Panc1 (cell line): ENCODE measurements around the gene POU2F1.

Experiments
- CTCF ChIP-seq: fragments of 450-650 bp; IDR thresholded peaks from 2 replicates; pipeline ENCODE4 v1.5.1; 2017; ENCODE audit warnings: mild to moderate bottlenecking
- POLR2AphosphoS5 ChIP-seq: IDR thresholded peaks from 2 replicates; pipeline ENCODE4 v1.6.1; 2012; ENCODE audit warnings: mild to moderate bottlenecking, low read depth, low read length, moderate library complexity

- TF ChIP-seq CTCF (no peak), POLR2AphosphoS5 (no peak)
Observed at GRCh38 chr1:167250482-167250881, 29.8 kb downstream of the POU2F1 start.
